NCI-H345 treated with DMSO at 0.1 percent for 48 hours (cell line): ENCODE results near the gene YIF1B.
"Not testable (repeated sequence)": the region's sequence is repeated elsewhere in the genome, so short reads cannot be mapped to it uniquely, and the experiment has no call there.

ENCODE experiments used
- DNase-seq: peaks from one replicate; lab custom pipeline; 2025; ENCODE audit not compliant: unreplicated experiment; lab: John Stamatoyannopoulos, UW

Gene YIF1B

GRCh38 chr19:38277969-38278680 lies 37.6 kb downstream of the YIF1B start:
- DNase-seq, result no peak

DNA sequence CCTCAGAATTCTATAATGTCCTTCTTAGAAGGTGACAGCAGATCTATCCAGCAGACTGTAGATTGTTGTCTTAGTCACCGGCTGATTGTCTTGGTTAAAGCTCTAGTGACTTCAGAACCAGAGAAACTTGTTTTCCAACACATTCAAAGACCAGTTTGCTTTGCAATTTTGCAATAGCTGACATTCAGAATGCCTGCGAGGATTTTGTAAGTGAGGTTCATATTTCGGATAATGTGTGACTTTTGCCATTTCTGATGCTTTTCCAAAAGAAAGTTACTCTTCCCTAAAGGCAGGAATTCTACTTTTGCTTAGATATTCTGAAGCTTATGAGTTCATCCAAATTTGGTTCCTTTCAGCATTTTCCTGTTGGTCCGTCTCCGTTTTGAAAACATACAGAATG lies 38.2 kb downstream of the YIF1B start:
- no peak for DNase-seq

- no peak for DNase-seq
These were observed 38.7 kb downstream of the YIF1B start for GRCh38 chr19:38276942-38277517.

DNA sequence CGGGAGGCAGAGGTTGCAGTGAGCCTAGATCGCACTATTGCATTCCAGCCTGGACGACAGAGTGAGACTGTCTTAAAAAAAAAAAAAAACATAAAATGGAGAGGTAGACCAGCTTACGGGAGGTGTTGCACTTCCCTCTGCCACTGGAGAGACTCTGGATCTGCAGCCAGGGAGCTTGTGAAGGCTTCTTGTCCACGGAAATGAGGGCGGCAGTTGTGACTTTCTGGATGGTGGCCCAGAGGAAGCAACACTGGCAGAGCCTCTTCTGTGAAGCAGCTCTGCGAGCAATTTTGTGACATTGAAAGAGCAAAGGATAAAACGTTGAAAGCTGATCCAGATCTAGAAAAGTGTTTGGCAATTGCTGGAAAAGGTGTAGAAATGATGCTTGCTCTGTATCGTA lies 41.0 kb downstream of the YIF1B start:
- DNase-seq, result no peak

DNA sequence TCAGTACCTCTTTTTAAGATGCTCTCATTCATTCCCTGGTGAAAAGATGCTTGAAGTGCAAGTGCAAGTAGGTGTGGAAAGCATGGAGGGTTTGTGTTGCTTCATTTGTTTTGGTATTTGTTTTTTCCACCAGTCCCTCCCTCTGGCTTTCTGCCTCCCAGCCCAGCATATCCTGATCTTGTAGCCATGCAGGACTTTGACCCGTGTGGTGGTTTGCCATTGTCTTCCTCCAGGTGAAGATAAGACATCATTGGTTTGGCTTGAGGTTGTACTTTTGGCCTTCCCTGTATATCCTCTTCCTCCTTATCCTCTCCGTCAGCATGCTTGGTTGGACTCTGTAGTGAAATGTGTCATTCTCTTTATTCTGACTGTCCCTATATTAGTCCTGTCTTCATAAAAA lies 42.2 kb downstream of the YIF1B start:
- no peak for DNase-seq

GRCh38 chr19:38270587-38271167 lies 45.1 kb downstream of the YIF1B start:
- no peak for DNase-seq

DNA sequence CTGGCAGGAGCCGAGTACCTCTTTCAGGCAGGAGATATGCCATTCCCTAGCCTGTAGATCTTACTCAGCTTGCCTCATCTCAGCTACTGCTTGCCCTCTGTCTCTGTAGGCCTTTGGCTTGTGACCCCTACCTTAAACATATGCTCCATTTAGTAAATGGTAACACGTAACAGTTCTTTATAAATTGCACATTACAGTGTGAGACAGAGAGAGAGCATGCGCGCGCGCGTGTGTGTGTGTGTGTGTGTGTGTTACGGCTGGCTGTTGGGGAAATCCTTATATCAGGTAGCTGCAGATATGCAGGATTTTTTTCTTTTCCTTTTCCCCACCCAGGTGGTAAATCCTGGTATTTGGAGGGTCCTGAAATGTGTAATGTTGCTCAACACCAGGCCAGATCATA lies 47.2 kb downstream of the YIF1B start:
- no peak for DNase-seq

DNA sequence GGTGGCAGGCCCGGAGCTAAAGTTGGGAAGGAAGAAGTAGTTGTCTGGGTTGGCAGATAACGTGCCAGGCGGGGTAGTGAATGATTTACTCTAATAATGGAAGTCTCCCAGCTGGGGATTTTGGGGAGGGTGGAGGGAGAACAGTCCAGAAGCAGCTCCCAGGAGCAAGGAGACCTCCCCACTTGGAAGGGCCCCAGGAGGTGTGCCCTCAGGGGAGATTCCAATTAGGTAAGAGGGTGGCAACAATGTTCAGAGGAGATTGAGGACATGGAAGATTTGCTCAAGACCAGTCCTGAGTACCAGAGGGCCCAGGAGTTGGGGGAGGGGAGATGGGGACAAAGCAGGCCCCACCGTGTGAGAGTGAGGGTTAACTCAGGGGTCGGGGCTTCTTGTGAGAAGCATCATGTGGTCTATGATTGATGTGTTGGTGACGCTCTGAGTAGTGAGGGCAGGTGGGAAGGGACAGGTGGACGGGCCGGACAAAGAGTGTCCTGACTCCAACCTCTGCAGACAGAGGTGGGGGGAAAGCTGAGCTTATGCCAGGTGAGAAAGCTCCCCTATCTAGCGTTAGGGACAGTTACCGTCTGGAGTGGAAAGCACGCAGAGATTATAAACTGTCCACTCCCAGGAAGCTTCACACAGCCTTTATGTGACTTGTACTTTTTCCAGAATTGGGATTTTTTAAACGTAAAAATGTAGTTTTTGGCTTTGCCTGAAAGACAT lies 47.8 kb downstream of the YIF1B start:
- no peak for DNase-seq

GRCh38 chr19:38266981-38267597 lies 48.7 kb downstream of the YIF1B start:
- DNase-seq, result no peak

DNA sequence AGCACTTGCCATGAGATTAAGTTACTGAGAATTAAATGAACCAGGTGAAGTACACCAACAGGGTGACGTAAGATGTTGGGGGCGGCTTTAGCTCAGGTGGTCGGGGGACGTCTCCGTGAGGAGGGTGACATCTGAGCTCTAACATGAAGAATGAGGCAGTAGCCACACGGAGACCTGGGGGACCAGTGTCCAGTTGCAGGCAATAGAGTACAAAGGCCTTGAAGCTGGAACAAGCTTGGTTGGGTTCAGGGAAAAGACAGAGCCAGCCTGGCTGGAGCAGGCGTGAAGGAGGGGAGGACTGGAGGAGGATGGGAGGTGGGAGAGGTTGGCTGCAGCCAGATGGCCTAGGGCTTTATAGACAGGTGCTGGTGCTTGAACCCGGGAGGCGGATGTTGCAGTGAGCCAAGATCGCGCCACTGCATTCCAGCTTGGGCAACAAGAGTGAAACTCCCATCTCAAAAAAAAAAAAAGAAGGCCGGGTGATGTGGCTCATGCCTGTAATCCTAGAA lies 49.8 kb downstream of the YIF1B start:
- no peak for DNase-seq

DNA sequence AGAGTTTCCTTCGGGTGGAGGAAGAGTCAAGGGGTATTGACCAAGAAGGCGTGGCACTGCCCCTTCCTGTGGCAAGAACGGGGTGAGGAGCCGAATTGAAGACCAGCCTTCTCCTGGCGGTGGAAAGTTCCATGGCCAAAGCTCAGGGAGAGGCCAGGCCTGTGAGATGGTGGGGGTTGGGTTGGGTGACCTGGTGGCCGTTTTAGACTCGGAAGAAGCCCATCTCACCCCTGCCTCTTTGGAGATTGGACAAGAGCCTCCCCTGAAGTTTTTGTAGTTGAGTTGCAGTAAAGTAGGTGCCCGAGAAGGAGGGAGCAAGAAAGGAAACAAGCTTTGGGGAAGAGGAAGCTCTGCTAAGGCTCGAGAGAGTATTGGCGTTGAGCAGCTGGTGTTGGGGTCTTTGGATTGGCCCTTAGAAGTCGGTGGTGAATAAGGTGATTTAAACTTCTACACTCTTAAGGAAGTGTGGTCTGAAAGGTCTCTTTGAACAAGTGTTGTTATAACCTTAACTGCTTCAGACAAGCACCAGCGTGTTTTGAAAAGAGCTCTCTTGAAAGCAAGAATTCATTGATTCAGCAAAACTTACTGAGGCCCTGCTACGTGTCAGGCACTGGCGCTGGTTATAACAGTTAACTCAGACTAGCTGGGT lies 50.4 kb downstream of the YIF1B start:
- no peak for DNase-seq

DNA sequence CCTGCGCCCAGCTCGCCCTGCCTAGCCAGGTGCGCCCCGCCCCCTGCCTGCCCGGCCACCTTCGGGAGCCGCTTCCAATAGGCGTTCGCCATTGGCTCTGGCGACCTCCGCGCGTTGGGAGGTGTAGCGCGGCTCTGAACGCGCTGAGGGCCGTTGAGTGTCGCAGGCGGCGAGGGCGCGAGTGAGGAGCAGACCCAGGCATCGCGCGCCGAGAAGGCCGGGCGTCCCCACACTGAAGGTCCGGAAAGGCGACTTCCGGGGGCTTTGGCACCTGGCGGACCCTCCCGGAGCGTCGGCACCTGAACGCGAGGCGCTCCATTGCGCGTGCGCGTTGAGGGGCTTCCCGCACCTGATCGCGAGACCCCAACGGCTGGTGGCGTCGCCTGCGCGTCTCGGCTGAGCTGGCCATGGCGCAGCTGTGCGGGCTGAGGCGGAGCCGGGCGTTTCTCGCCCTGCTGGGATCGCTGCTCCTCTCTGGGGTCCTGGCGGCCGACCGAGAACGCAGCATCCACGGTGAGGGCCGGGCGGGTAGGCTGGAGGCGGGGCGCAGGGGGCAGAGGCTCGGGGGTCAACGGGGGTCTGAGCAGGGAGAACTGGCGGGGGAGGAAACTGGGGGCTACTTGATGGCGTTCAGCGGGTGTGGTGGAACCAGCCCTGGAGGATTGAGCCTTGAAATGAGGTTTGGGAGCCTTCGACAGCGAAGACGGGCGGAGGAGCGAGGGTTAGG lies 51.1 kb downstream of the YIF1B start, which contains the start of gene SPINT2:
Gene SPINT2, plus strand, starts transcription at position 88 of the 727 bp plus-strand sequence. Its CDS starts 320 bp downstream, at position 408.
- DNase-seq, result peak; percentile 99

GRCh38 chr19:38263689-38264485 lies 51.9 kb downstream of the YIF1B start:
- DNase-seq, result peak; percentile 99

DNA sequence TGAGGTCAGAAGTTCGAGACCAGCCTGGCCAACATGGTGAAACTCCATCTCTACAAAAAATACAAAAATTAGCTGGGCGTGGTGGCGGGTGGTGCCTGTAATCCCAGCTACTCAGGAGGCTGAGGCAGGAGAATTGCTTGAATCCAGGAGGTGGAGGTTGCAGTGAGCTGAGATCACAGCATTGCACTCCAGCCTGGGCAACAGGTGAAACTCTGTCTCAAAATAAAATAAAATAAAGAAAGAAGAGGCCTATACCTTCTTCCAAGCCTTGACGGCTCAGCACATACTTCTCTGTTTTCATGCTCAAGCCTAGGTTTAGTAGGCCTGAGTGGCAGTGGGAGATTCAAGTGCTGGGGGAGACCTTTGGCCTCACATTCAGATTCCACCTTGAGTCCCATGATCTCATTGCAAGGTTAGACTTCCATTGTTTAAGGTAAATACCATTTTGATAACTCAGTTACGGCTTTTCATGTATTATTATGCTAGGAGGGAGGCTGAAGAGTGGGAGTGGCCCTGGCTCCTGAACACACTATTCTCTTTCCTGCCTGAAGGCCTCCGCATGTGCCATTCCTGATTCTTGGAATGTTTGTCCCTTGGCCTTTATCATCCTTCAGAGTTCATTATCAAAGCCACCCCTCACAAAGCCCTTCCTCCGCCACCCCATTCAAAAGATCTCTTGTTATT lies 53.0 kb downstream of the YIF1B start:
- no peak for DNase-seq

- not testable (repeated sequence) for DNase-seq
These were observed 53.8 kb downstream of the YIF1B start for GRCh38 chr19:38261942-38262341.

DNA sequence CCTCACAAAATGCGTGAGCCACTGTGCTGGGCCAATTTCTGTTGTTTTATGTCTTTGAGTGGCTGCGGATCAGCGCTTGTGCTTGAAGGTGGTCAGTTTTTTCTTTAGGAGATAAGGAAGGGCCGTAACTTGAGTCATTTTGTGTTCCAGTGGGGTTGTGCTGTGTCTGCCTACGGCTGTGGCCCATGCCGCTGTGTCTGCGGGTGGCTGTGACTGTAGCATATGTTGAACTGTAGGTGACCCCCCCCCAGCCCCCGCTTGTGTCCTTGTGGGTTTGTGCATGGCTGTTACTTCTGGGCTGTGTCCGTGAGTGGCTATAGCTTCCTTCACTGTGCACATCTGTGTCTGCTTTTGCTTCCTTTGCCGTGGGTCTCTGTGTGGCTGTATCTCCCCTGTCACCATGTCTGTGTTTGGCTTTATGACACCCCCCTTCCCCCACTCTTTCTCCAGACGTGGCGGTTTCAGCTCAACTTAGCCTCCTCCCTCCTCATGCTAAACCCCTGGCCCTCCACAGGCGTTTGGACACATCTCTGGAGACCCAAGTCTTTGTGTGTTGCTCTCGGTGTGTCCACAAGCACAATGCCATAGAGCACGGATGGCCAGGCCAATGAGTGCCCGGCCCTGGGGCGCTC lies 60.2 kb downstream of the YIF1B start:
- DNase-seq, result no peak

DNA sequence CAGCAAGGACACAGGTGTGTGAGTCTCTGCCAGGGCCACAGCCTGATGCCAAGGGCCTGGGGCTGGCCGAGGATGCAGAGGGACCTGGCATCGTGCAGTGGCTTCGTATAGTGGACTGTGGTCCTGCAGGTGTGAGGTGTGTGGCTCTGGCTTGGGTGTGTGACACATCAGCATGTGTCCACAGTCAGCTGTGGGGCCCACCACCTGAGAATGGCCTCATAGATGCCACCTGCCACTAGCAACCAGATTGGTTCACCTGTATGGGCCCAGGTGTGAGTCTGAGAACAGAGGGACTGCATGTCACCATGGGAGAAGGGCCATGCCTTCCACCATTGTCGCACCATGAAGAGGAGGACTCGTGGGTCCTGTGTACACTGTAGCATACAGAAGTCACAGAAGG lies 62.0 kb downstream of the YIF1B start:
- no peak for DNase-seq
